RPMI7951 (cell line): ENCODE measurements around the gene ALG5. TPM values are rescaled to one million over a fixed set of nuclear protein-coding genes. Genes with fewer than 3 reads are reported as not detected.

Source experiments
- DNase-seq: peaks from one replicate; pipeline ENCODE4 v3.0.0-alpha.2; 2012; ENCODE audit warnings: low read depth
- total RNA-seq: library from RNA; depleted of rRNA; stranded (reverse); fragments of >200 nt; shearing (Covaris generic); gene quantifications from 2 replicates; pipeline ENCODE4 v1.2.3, GENCODE V29; 2014; rRNA removed

The ALG5 gene
- total RNA-seq = 33.8 and 34.0 TPM in 2 replicates

GRCh38 chr13:36999054-36999714 is at the start of gene ALG5:
Gene ALG5, minus strand, starts transcription at chr13:36999340. Its CDS starts 40 bp downstream, at chr13:36999300.
- peak; percentile 84 for DNase-seq

DNA sequence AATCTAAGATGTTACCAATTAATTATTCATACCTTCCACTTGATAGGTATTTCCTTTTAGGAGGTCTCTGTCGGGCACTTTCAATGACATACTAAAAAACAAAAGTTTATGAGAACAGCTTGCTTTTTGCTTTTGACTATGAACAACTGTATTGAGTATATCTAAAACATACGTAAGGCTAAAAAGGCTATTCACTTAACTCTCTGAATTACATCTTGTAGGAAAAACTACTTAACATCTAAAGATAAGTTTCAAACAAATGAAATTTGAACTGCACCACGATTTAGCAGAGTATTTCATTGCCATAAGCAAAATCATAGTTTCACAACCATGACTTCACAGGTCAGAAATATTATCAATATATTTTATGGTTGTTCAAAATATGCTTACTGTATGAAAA is 48.7 kb upstream of the ALG5 start:
- no peak for DNase-seq

DNA sequence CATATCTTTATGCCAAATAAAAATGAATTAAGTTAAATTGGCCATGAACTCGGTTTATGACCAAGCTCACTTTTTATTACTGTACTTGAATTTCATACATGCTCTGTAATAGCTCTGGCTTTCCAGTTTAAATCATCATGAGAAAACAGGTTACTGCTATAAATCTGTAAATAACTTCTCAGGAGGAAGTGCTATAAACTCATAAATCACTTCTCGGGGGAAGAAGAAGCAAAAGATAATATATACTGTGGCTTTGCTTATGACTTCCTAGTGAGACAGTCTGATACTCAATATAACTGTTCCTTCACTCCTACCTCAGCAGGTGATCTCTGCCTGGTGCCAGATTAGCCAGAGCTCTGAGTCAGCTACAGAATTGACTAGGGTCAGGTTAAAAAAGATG is 47.9 kb upstream of the ALG5 start:
- DNase-seq = no peak

GRCh38 chr13:37046062-37046461 is 46.9 kb upstream of the ALG5 start:
- DNase-seq = no peak

GRCh38 chr13:37040789-37041188 is 41.6 kb upstream of the ALG5 start:
- no peak for DNase-seq

DNA sequence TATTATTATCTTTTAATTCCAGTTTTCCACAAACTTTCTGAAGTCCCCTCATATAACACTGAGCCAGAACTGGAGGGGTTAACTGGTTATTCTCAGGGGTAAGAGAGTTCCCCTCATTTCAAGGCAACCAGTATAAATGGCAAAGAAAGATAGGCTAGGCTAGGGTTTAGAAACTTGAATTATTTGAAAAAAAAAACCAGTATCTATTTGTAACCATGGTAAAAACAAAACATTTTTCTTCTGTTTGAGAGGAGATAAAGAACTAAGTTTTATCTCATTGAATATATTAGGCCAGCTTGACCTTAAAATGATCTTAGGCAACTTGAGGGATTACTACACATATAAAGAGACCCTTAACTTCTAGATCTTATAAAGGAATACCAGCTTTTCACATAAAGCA is 40.8 kb upstream of the ALG5 start:
- DNase-seq = no peak

DNA sequence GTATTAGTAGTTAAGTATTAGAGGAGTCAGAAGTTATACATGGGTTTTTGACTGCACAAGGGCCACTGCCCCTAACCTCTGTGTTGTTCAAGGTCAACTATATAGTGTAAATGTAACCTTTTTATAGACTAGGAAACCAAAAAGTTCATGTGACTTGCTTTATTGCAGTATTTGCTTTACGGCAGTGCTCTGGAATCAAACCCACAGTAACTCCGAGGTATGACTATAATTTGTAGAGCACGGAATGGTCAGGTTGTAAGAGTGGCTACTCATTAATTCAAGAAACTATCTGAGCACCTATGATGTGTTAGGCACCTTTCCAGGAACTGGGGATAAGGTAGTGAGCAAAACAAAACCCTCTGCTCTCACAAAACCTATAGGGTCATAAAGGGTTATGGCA is 38.1 kb upstream of the ALG5 start:
- no peak for DNase-seq

DNA sequence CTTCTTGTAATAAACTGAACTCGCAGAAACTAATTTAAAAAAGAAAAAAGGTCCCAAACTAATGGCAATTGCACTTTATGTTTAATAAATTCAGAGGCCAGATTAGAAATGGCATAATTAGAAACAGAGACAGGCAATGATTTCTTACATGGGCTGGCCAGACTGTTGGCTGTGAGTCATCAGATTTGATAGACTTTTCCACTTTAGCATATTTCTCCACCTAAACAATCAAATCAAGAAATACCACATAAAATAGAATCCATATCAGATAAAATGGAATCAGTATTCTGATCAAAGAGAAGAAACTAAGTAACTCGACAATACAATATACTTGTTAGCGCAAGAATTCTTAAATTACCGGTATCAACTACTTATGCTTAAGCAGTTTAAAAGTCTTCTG is 30.5 kb upstream of the ALG5 start:
- no peak for DNase-seq

DNA sequence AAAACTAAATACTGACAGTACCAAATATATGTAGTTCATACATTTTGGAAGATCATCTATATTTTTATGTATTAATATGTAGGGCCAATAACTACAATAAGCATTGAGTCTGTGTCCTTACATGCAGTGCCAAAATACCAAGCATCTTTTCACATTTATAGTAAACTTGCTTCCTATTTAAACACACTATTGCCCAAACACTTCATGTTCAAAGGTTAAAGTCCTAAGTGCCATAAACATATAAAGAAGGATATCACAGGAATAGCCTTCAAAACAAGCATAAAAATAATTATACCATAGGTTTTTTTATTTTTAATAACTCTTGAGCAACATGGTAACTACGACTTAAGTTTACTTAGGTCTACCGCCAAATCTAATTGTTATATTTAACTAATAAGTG is 28.5 kb upstream of the ALG5 start:
- DNase-seq = no peak

GRCh38 chr13:37026771-37027170 is 27.6 kb upstream of the ALG5 start:
- no peak for DNase-seq

DNA sequence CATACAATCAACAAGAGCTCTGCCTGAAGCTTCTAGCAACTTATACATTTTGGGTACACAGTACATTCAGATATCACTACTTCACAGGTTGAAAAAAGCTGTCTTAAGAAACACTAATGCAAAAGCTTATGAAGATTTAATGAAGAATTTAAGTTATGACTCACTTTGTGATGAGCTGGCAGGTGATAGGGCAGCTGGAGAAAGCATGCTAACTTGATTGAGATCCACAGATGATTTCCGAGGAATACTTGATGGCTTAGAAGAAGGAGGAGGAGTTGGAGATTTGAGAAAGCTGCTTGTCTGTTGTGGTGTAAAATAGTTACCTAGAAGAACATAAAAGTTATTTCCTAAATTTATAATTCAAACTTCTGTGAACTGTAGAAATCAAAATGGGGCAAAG is 24.7 kb upstream of the ALG5 start:
- peak; percentile 11 for DNase-seq

- DNase-seq = no peak
These were observed 15.5 kb upstream of the ALG5 start for GRCh38 chr13:37014609-37015008.

DNA sequence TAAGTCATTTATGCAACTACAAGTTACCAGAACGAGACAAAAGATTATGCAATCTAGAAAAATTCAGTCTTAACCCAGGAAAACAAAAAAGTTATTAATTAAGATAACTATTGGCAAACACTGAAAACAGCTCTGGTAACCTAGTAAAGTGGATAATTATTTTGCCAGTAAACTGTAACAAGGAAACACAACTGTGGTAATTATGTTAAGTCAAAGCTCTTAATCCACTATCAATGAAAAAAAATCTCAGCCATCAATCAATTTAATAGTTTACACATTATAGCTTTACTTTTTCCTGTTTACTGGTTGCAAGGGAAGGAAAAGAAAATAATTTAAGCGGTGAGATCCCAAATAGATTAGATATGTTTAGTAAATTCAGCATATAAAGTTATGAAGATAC is 12.6 kb upstream of the ALG5 start:
- DNase-seq = no peak

DNA sequence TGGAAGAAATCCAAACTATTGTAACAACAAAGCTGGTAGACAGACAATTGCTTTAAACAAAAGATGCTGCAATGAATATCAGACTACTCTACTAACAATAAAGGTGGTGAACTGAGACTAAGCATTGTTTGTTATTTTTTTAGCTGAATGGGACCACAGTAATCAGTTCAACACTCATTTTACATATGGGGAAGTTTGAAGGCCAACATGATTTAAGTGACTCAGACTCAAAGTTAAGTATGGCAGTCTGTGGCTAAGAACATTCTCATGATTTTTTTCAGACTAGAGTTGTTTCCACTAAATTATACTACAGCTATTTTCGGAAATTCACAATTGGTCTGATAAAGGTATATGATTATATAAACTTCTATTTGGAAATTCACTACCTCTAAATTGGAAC is 11.9 kb upstream of the ALG5 start:
- no peak for DNase-seq

- no peak for DNase-seq
These were observed 11.3 kb upstream of the ALG5 start for GRCh38 chr13:37010424-37010823.

GRCh38 chr13:37009692-37010091 is 10.6 kb upstream of the ALG5 start:
- DNase-seq = no peak

GRCh38 chr13:37001921-37002250 is 2.7 kb upstream of the ALG5 start:
- no peak for DNase-seq

GRCh38 chr13:36998624-36999041 is 507 bp downstream of the ALG5 start:
- DNase-seq = no peak

- DNase-seq = no peak
These were observed 1.3 kb downstream of the ALG5 start for GRCh38 chr13:36997716-36998427.

DNA sequence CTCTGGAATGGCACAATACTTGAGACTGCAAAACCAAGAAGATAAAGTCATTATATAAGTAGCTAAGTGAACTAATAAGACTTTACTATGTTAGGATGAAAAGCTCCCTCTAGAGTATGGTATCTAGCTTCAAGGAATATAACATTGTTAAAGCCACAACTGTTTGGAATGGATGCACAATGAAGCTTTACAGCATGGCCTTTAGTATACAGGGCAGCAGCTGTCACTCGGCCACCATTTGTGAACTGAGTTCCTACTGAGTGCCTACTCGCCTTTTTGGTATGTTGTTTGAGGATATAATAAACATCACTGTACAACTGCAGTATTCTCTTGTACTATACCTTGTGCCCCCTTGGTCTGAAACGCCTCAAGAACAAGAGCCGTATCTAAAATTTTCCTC is 6.8 kb downstream of the ALG5 start:
- no peak for DNase-seq

- peak; percentile 28 for DNase-seq
These were observed 12.5 kb downstream of the ALG5 start for GRCh38 chr13:36986462-36987240.

- DNase-seq = peak; percentile 28
These were observed 17.9 kb downstream of the ALG5 start for GRCh38 chr13:36981156-36981743.
